NCI-H2196 treated with DMSO at 0.1 percent for 48 hours (cell line): Measurements from ENCODE around the gene ATG7.

Experiments used
- DNase-seq: peaks from one replicate; lab custom pipeline; 2025; ENCODE audit not compliant: unreplicated experiment; lab: John Stamatoyannopoulos, UW

ATG7 gene

GRCh38 chr3:11350374-11350773 is 78.2 kb downstream of the ATG7 start:
- no peak for DNase-seq

- no peak for DNase-seq
Observed at GRCh38 chr3:11351451-11351850, 79.3 kb downstream of the ATG7 start.

- no peak for DNase-seq
Observed at GRCh38 chr3:11356269-11356668, 84.1 kb downstream of the ATG7 start.

GRCh38 chr3:11362600-11362999 is 90.4 kb downstream of the ATG7 start:
- DNase-seq, result no peak

- DNase-seq, result no peak
Observed at GRCh38 chr3:11363715-11364114, 91.5 kb downstream of the ATG7 start.

- no peak for DNase-seq
Observed at GRCh38 chr3:11364181-11364580, 92.0 kb downstream of the ATG7 start.

GRCh38 chr3:11367143-11367693 is 95.0 kb downstream of the ATG7 start:
- DNase-seq, result no peak

GRCh38 chr3:11370191-11370590 is 98.0 kb downstream of the ATG7 start:
- no peak for DNase-seq

GRCh38 chr3:11370966-11371365 is 98.8 kb downstream of the ATG7 start:
- no peak for DNase-seq

GRCh38 chr3:11371747-11372146 is 99.5 kb downstream of the ATG7 start:
- no peak for DNase-seq

- no peak for DNase-seq
Observed at GRCh38 chr3:11373235-11373634, 101.0 kb downstream of the ATG7 start.

- no peak for DNase-seq
Observed at GRCh38 chr3:11373654-11374053, 101.5 kb downstream of the ATG7 start.

- DNase-seq, result no peak
Observed at GRCh38 chr3:11375333-11376088, 103.3 kb downstream of the ATG7 start.

GRCh38 chr3:11377719-11378118 is 105.5 kb downstream of the ATG7 start:
- no peak for DNase-seq

- no peak for DNase-seq
Observed at GRCh38 chr3:11379238-11379823, 107.1 kb downstream of the ATG7 start.

- DNase-seq, result no peak
Observed at GRCh38 chr3:11379824-11380701, 107.9 kb downstream of the ATG7 start.

- no peak for DNase-seq
Observed at GRCh38 chr3:11381141-11381540, 108.9 kb downstream of the ATG7 start.

- no peak for DNase-seq
Observed at GRCh38 chr3:11381563-11381962, 109.4 kb downstream of the ATG7 start.

GRCh38 chr3:11382146-11382745 is 110.0 kb downstream of the ATG7 start:
- no peak for DNase-seq

- DNase-seq, result no peak
Observed at GRCh38 chr3:11384074-11384473, 111.9 kb downstream of the ATG7 start.

GRCh38 chr3:11385326-11385725 is 113.1 kb downstream of the ATG7 start:
- no peak for DNase-seq
